Activated naive CD8-positive, alpha-beta T cell treated with anti-CD3 and anti-CD28 coated beads, Interleukin-2, amount 50 U/mL, for 24 hours (primary cell): ENCODE data around the gene LMNB1.
A peak's percentile ranks its signal among the peaks of the same experiment; 100 is the strongest.
"Not testable (repeated sequence)": the region's sequence is repeated elsewhere in the genome, so short reads cannot be mapped to it uniquely, and the experiment has no call there.

Source experiments
- ATAC-seq: fragments of 150-1000 bp; cut with Tn5 transposase; one replicate; pipeline ENCODE4 v1.10.0; 2021
- DNase-seq: peaks from one replicate; pipeline ENCODE4 v3.0.0; 2021
- H3K27ac Mint-ChIP-seq: one replicate; pipeline ENCODE4 v1.8.0; 2021; ENCODE audit warnings: mild to moderate bottlenecking, mixed read lengths
- H3K27me3 Mint-ChIP-seq: one replicate; pipeline ENCODE4 v1.8.0; 2021; ENCODE audit warnings: mixed read lengths
- H3K36me3 Mint-ChIP-seq: one replicate; pipeline ENCODE4 v1.8.0; 2021; ENCODE audit warnings: low read depth, mixed read lengths
- H3K4me1 Mint-ChIP-seq: one replicate; pipeline ENCODE4 v1.8.0; 2021; ENCODE audit warnings: mixed read lengths
- H3K4me3 Mint-ChIP-seq: one replicate; pipeline ENCODE4 v1.8.0; 2021; ENCODE audit warnings: mild to moderate bottlenecking, moderate library complexity, mixed read lengths
- H3K9me3 Mint-ChIP-seq: one replicate; pipeline ENCODE4 v1.8.0; 2021; ENCODE audit warnings: mixed read lengths

LMNB1 gene

GRCh38 chr5:126851501-126852011 lies 74.6 kb downstream of the LMNB1 start:
- no peak for ATAC-seq
- peaks cover 47% of the 10 kb centered on the region for H3K4me1 Mint-ChIP-seq
- no peak overlapping the region for H3K4me3 Mint-ChIP-seq
- H3K9me3 Mint-ChIP-seq, result no peaks in the 10 kb centered on the region
- no peak overlapping the region for H3K27ac Mint-ChIP-seq
- peaks cover 12% of the 10 kb centered on the region for H3K36me3 Mint-ChIP-seq
- H3K27me3 Mint-ChIP-seq, result no peaks in the 10 kb centered on the region
- DNase-seq, result no peak

- H3K9me3 Mint-ChIP-seq, result no peaks in the 10 kb centered on the region
- H3K4me1 Mint-ChIP-seq, result peaks cover 44% of the 10 kb centered on the region
- ATAC-seq (no peak), DNase-seq (no peak)
- H3K27ac Mint-ChIP-seq, result peak overlapping the region; percentile 54
- H3K27me3 Mint-ChIP-seq, result no peaks in the 10 kb centered on the region
- peaks cover 12% of the 10 kb centered on the region for H3K36me3 Mint-ChIP-seq
- H3K4me3 Mint-ChIP-seq, result peak overlapping the region; percentile 29
Observed at GRCh38 chr5:126852091-126852571, 75.2 kb downstream of the LMNB1 start.

GRCh38 chr5:126852841-126853271 lies 75.9 kb downstream of the LMNB1 start:
- DNase-seq (no peak), ATAC-seq (no peak)
- H3K27me3 Mint-ChIP-seq, result no peaks in the 10 kb centered on the region
- H3K4me3 Mint-ChIP-seq, result peak overlapping the region; percentile 77
- peaks cover 39% of the 10 kb centered on the region for H3K4me1 Mint-ChIP-seq
- no peaks in the 10 kb centered on the region for H3K9me3 Mint-ChIP-seq
- peaks cover 12% of the 10 kb centered on the region for H3K36me3 Mint-ChIP-seq
- no peak overlapping the region for H3K27ac Mint-ChIP-seq

GRCh38 chr5:126853541-126854307 lies 76.8 kb downstream of the LMNB1 start:
- Mint-ChIP-seq H3K4me3 (peak overlapping the region; percentile 77), H3K4me1 (peaks cover 38% of the 10 kb centered on the region), H3K27ac (peak overlapping the region; percentile 83), H3K36me3 (peaks cover 12% of the 10 kb centered on the region)
- H3K27me3 Mint-ChIP-seq, H3K9me3 Mint-ChIP-seq: not testable (repeated sequence)
- ATAC-seq (peak; percentile 53), DNase-seq (peak; percentile 10)

GRCh38 chr5:126854526-126855110 lies 77.7 kb downstream of the LMNB1 start:
- H3K4me1 Mint-ChIP-seq, result peaks cover 38% of the 10 kb centered on the region
- ATAC-seq, result no peak
- H3K9me3 Mint-ChIP-seq, result no peaks in the 10 kb centered on the region

GRCh38 chr5:126855266-126855665 lies 78.3 kb downstream of the LMNB1 start:
- peaks cover 38% of the 10 kb centered on the region for H3K4me1 Mint-ChIP-seq
- no peak overlapping the region for H3K4me3 Mint-ChIP-seq
- no peak overlapping the region for H3K27ac Mint-ChIP-seq
- no peak for DNase-seq
- no peaks in the 10 kb centered on the region for H3K9me3 Mint-ChIP-seq
- peaks cover 12% of the 10 kb centered on the region for H3K36me3 Mint-ChIP-seq
- no peaks in the 10 kb centered on the region for H3K27me3 Mint-ChIP-seq
- ATAC-seq, result no peak

More at GRCh38 chr5:126854526-126855110, 77.7 kb downstream of the LMNB1 start:
- H3K36me3 Mint-ChIP-seq, result peaks cover 12% of the 10 kb centered on the region
- no peak for DNase-seq
- H3K4me3 Mint-ChIP-seq, result no peak overlapping the region
- H3K27me3 Mint-ChIP-seq, result no peaks in the 10 kb centered on the region
- H3K27ac Mint-ChIP-seq, result no peak overlapping the region

GRCh38 chr5:126857472-126858410 lies 80.8 kb downstream of the LMNB1 start:
- DNase-seq (no peak), ATAC-seq (no peak)
- Mint-ChIP-seq H3K36me3 (peaks cover 13% of the 10 kb centered on the region), H3K9me3 (no peaks in the 10 kb centered on the region), H3K27me3 (no peaks in the 10 kb centered on the region), H3K4me3 (no peak overlapping the region), H3K27ac (no peak overlapping the region), H3K4me1 (peaks cover 20% of the 10 kb centered on the region)

GRCh38 chr5:126858441-126858840 lies 81.5 kb downstream of the LMNB1 start:
- ATAC-seq (no peak), DNase-seq (no peak)
- Mint-ChIP-seq H3K9me3 (no peaks in the 10 kb centered on the region), H3K36me3 (peaks cover 13% of the 10 kb centered on the region), H3K27ac (no peak overlapping the region), H3K4me3 (no peak overlapping the region), H3K4me1 (peaks cover 13% of the 10 kb centered on the region), H3K27me3 (no peaks in the 10 kb centered on the region)

- Mint-ChIP-seq H3K27me3 (no peaks in the 10 kb centered on the region), H3K4me3 (no peak overlapping the region), H3K4me1 (no peaks in the 10 kb centered on the region), H3K36me3 (peaks cover 2% of the 10 kb centered on the region), H3K9me3 (no peaks in the 10 kb centered on the region), H3K27ac (no peak overlapping the region)
- ATAC-seq, result no peak
- no peak for DNase-seq
Observed at GRCh38 chr5:126863402-126863801, 86.5 kb downstream of the LMNB1 start.

GRCh38 chr5:126864042-126864688 lies 87.2 kb downstream of the LMNB1 start:
- Mint-ChIP-seq H3K36me3 (peaks cover 2% of the 10 kb centered on the region), H3K4me3 (no peak overlapping the region), H3K27me3 (no peaks in the 10 kb centered on the region), H3K9me3 (no peaks in the 10 kb centered on the region), H3K4me1 (peaks cover 7% of the 10 kb centered on the region), H3K27ac (no peak overlapping the region)
- no peak for DNase-seq
- no peak for ATAC-seq

GRCh38 chr5:126865299-126865698 lies 88.4 kb downstream of the LMNB1 start:
- Mint-ChIP-seq H3K27ac (no peak overlapping the region), H3K36me3 (peaks cover 2% of the 10 kb centered on the region), H3K4me3 (no peak overlapping the region), H3K27me3 (no peaks in the 10 kb centered on the region), H3K4me1 (peaks cover 13% of the 10 kb centered on the region), H3K9me3 (no peaks in the 10 kb centered on the region)
- DNase-seq (no peak), ATAC-seq (no peak)

- no peak for DNase-seq
- Mint-ChIP-seq H3K36me3 (no peaks in the 10 kb centered on the region), H3K9me3 (no peaks in the 10 kb centered on the region), H3K27ac (no peak overlapping the region), H3K4me3 (no peak overlapping the region), H3K27me3 (no peaks in the 10 kb centered on the region), H3K4me1 (peaks cover 13% of the 10 kb centered on the region)
- no peak for ATAC-seq
Observed at GRCh38 chr5:126866851-126867636, 90.1 kb downstream of the LMNB1 start.

- Mint-ChIP-seq H3K9me3 (no peaks in the 10 kb centered on the region), H3K27ac (no peak overlapping the region), H3K4me3 (peak overlapping the region; percentile 66), H3K36me3 (no peaks in the 10 kb centered on the region), H3K27me3 (no peaks in the 10 kb centered on the region), H3K4me1 (peaks cover 13% of the 10 kb centered on the region)
- ATAC-seq (no peak), DNase-seq (no peak)
Observed at GRCh38 chr5:126868338-126869004, 91.5 kb downstream of the LMNB1 start.
